HCT116 (cell line): ENCODE results near the gene SMC6.

Experiments
- EZH2 ChIP-seq: fragments of 200-600 bp; sonication (generic); IDR thresholded peaks from 2 replicates; pipeline ENCODE4 v1.6.1; 2017; ENCODE audit warnings: antibody characterized with exemption, mixed run types
- POLR2AphosphoS5 ChIP-seq: IDR thresholded peaks from 2 replicates; pipeline ENCODE4 v1.6.1; 2011; ENCODE audit warnings: mild to moderate bottlenecking, low read depth, low read length, moderate library complexity
- REST ChIP-seq: IDR thresholded peaks from 2 replicates; pipeline ENCODE4 v1.6.1; 2012; ENCODE audit warnings: low read depth
- SP1 ChIP-seq: IDR thresholded peaks from 2 replicates; pipeline ENCODE4 v1.6.1; 2012; ENCODE audit warnings: low read depth
- YY1 ChIP-seq: IDR thresholded peaks from 2 replicates; pipeline ENCODE4 v1.6.1; 2011; ENCODE audit warnings: low read length, low read depth, moderate library complexity, mild to moderate bottlenecking; ENCODE audit not compliant: insufficient replicate concordance; ENCODE audit errors: extremely low read depth
- TF ChIP-seq, protein P1 (sequence below): IDR thresholded peaks from 2 replicates; pipeline ENCODE4 v1.6.1; 2012
- TF ChIP-seq, protein P2 (sequence below), 3 experiments: fragments of 200-600 bp in 1 of 3; sonication (generic) in 1 of 3; IDR thresholded peaks in 2 of 3; conservative IDR thresholded peaks in 1 of 3; 2 replicates each; pipeline ENCODE4 v1.5.1; 2012 to 2017; ENCODE audit warnings: low read depth in 2 of 3, low read length in 2 of 3, antibody characterized with exemption in 1 of 3, borderline replicate concordance in 1 of 3, control low read depth in 1 of 3, mild to moderate bottlenecking in 1 of 3, mixed read lengths in 1 of 3, mixed run types in 1 of 3, moderate library complexity in 1 of 3; ENCODE audit not compliant: insufficient read depth in 1 of 3
- TF ChIP-seq, protein P3 (sequence below): IDR thresholded peaks from 2 replicates; pipeline ENCODE4 v1.6.1; 2011; ENCODE audit warnings: mild to moderate bottlenecking, low read length, moderate library complexity; ENCODE audit not compliant: insufficient replicate concordance; ENCODE audit errors: extremely low read depth

- no peak for TF ChIP-seq REST
- TF ChIP-seq, protein P1, sequence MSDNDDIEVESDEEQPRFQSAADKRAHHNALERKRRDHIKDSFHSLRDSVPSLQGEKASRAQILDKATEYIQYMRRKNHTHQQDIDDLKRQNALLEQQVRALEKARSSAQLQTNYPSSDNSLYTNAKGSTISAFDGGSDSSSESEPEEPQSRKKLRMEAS, result no peak
- no peak for TF ChIP-seq YY1
- TF ChIP-seq, protein P2, sequence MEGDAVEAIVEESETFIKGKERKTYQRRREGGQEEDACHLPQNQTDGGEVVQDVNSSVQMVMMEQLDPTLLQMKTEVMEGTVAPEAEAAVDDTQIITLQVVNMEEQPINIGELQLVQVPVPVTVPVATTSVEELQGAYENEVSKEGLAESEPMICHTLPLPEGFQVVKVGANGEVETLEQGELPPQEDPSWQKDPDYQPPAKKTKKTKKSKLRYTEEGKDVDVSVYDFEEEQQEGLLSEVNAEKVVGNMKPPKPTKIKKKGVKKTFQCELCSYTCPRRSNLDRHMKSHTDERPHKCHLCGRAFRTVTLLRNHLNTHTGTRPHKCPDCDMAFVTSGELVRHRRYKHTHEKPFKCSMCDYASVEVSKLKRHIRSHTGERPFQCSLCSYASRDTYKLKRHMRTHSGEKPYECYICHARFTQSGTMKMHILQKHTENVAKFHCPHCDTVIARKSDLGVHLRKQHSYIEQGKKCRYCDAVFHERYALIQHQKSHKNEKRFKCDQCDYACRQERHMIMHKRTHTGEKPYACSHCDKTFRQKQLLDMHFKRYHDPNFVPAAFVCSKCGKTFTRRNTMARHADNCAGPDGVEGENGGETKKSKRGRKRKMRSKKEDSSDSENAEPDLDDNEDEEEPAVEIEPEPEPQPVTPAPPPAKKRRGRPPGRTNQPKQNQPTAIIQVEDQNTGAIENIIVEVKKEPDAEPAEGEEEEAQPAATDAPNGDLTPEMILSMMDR (IDR thresholded peaks at IDR 0.05 in 2 of 3, conservative IDR thresholded peaks at IDR 0.05 in 1 of 3; ENCODE audit: borderline replicate concordance in 1 of 3, insufficient read depth in 1 of 3, low read depth in 2 of 3, low read length in 2 of 3), result no peak
- TF ChIP-seq SP1, result no peak
- TF ChIP-seq, protein P3, sequence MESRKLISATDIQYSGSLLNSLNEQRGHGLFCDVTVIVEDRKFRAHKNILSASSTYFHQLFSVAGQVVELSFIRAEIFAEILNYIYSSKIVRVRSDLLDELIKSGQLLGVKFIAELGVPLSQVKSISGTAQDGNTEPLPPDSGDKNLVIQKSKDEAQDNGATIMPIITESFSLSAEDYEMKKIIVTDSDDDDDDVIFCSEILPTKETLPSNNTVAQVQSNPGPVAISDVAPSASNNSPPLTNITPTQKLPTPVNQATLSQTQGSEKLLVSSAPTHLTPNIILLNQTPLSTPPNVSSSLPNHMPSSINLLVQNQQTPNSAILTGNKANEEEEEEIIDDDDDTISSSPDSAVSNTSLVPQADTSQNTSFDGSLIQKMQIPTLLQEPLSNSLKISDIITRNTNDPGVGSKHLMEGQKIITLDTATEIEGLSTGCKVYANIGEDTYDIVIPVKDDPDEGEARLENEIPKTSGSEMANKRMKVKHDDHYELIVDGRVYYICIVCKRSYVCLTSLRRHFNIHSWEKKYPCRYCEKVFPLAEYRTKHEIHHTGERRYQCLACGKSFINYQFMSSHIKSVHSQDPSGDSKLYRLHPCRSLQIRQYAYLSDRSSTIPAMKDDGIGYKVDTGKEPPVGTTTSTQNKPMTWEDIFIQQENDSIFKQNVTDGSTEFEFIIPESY, result no peak
- no peak for TF ChIP-seq POLR2AphosphoS5
- no peak for TF ChIP-seq EZH2
Observed at GRCh38 chr2:17736989-17737388, 16.6 kb downstream of the SMC6 start.
